ENCODE data around the gene PSD2.

GRCh38 chr5:139861021-139861888, 65.6 kb downstream of the PSD2 start:
- TF ChIP-seq TAF1 (conservative IDR thresholded peaks at IDR 0.05) = no peak
- TF ChIP-seq MAX (IDR thresholded peaks at IDR 0.05) = no peak
- no peak for TF ChIP-seq CTCF (IDR thresholded peaks at IDR 0.05; ENCODE audit: low read depth, low read length, missing input control)
- TF ChIP-seq RAD21 (IDR thresholded peaks at IDR 0.05) = no peak
